UCSD-AML1 (cell line): ENCODE data around the gene RNF144B.

ENCODE experiments used
- DNase-seq: peaks from one replicate; lab custom pipeline; 2025; ENCODE audit not compliant: unreplicated experiment; lab: John Stamatoyannopoulos, UW

The RNF144B gene

GRCh38 chr6:18507018-18507415, 119.9 kb downstream of the RNF144B start:
- DNase-seq = no peak

- no peak for DNase-seq
These were observed 120.4 kb downstream of the RNF144B start for GRCh38 chr6:18507561-18507960.

DNA sequence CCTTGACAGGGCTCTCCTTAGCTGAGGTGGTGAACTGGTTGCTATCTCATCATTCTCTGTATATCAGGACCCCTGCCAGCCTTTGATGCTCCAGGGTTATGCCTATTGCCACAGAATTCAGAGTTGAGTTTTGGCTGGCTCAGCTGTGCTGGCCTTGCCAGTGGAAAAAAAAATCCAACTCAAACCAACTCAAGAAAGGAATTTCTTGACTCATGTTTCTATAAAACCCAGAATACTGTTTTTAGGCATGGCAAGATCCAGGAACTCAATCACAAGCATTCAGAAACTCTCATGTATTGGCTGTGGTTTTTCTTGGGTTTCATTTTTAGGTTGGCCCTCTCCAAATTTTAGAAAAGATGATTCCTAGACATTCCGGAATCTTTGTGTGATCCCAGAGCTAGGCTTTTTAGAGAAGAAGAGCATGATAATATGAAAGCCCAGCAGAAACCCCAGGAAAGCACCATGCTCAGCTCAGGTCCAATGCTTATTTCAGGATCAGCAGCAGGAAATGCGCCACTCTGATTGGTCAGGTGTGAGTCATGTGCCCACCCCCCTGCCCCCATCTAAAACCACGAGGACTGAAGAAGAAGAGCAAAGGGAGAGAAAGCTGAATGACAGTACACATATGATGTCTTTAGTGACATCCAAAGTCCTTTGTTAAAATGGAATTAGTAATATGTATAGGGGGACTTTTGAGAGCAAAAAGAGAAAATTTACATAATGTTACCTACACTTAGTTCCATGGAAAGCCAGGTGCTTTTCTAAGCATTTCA, 122.9 kb downstream of the RNF144B start:
- DNase-seq = no peak

DNA sequence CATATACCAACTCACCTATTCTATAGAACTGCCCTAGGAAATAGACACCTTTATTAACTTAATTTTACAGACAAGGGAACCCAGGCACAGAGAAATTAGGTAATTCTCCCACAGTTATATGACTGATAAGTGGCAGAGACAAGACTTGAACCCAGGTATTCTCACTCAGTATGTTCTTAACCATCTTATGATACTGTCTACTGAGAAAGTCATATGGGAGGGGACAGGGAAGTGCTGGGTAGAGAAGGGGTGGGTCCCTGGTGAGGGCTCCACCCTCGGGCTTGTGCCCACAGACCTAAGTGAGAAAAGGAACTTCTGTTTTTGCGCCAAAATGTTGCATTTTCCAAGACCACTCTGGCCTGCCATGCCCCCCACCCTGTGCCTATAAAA, 123.5 kb downstream of the RNF144B start:
- DNase-seq = no peak

- no peak for DNase-seq
These were observed 124.1 kb downstream of the RNF144B start for GRCh38 chr6:18511211-18511610.

DNA sequence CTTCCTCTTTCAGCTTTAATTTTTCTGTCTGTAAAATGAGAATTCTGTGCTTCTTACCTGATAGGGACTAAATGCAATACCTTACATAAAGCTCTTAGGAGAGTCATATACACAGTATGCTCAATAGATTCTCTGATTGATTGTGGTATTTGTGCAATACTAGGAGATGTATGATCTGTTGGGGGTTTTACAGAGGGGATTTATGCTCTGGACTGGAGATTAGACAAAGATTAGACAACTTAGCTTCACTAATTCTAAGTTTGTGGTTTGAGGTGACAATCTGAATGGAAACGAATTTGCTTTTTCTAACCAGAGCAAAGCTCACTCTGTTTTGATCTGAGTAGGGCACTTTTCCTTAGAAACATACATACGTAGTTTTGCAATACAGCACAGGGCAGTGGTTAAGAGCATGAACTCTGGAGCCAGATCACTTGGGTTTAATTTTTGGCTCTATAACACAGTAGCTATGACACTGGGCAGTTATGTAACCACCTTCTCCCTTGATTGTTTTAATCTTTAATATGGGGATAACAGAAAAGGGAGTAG, 126.2 kb downstream of the RNF144B start:
- no peak for DNase-seq

DNA sequence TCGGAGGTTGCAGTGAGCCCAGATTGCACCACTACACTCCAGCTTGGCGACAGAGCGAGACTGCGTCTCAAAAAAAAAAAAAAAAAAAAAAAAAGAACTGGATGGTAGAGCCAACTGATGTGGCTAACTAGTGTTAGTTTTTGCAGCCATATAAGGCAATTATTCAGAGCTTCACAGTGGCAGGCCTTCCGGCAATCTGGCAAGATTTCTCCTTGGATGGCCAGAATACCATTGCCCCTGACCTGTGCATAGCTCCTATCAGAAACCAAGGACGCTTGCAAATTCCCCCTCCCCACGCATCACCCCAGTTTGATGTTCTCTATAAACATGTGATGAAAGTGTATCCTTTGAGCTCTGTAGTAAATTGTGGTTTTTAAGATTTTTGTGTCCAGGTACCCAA, 127.0 kb downstream of the RNF144B start:
- no peak for DNase-seq

GRCh38 chr6:18515767-18516166, 128.6 kb downstream of the RNF144B start:
- no peak for DNase-seq
